ENCODE measurements around the gene AP1G1.
"Not testable (repeated sequence)": the region's sequence is repeated elsewhere in the genome, so short reads cannot be mapped to it uniquely, and the experiment has no call there.

DNA sequence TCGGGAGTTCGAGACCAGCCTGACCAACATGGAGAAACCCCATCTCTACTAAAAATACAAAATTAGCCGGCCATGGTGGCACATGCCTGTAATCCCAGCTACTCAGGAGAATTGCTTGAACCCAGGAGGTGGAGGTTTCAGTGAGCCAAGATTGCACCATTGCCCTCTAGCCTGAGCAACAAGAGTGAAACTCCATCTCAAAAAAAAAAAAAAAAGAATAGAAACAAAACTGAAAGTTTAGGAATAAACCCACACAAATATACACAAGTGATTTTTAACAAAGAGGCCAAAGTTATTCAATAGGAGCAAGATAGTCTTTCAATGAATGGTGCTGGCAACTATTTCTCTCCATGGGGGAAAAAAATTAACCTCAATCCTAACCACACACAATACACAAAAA lies 18.3 kb downstream of the AP1G1 start:
- TF ChIP-seq, protein P1, sequence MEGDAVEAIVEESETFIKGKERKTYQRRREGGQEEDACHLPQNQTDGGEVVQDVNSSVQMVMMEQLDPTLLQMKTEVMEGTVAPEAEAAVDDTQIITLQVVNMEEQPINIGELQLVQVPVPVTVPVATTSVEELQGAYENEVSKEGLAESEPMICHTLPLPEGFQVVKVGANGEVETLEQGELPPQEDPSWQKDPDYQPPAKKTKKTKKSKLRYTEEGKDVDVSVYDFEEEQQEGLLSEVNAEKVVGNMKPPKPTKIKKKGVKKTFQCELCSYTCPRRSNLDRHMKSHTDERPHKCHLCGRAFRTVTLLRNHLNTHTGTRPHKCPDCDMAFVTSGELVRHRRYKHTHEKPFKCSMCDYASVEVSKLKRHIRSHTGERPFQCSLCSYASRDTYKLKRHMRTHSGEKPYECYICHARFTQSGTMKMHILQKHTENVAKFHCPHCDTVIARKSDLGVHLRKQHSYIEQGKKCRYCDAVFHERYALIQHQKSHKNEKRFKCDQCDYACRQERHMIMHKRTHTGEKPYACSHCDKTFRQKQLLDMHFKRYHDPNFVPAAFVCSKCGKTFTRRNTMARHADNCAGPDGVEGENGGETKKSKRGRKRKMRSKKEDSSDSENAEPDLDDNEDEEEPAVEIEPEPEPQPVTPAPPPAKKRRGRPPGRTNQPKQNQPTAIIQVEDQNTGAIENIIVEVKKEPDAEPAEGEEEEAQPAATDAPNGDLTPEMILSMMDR (IDR thresholded peaks at IDR 0.05; ENCODE audit: insufficient read depth, low read depth, low read length), result not testable (repeated sequence)
- not testable (repeated sequence) for TF ChIP-seq EZH2 (IDR thresholded peaks at IDR 0.05; ENCODE audit: insufficient read depth, low read length)
